Neural progenitor cell (in vitro differentiated cells): ENCODE measurements around the gene FAM163A.

Source experiments
- EZH2 ChIP-seq: fragments of 200-600 bp; sonication (generic); IDR thresholded peaks from 2 replicates; pipeline ENCODE4 v1.6.1; 2017; ENCODE audit warnings: antibody characterized with exemption, mild to moderate bottlenecking, moderate library complexity
- EZH2phosphoT487 ChIP-seq: fragments of 200-600 bp; sonication (generic); IDR thresholded peaks from 2 replicates; pipeline ENCODE4 v1.6.1; 2017; ENCODE audit warnings: antibody characterized with exemption
- TF ChIP-seq, protein P1 (sequence below): fragments of 200-600 bp; sonication (generic); IDR thresholded peaks from 2 replicates; pipeline ENCODE4 v1.5.1; 2017; ENCODE audit warnings: antibody characterized with exemption, mild to moderate bottlenecking

DNA sequence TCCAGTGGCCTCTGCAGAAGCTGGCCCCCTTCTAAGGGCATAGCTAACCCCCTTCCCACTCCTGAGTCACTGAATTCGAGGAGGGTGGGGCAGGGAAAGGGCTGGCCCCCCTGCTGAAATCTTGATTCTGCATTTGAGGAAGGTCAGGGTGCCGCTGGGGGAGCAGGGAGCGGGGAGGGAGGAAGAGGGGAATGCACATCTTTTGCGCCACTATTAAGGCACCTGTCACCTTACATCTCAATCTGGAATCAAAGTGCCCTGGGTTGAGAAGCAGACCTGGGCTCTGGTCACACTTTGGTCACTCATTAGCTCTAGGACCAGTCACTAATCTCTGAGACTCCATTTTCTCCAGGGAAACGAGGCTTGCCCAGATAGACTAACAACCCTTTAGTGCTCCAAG lies 72.5 kb downstream of the FAM163A start:
- TF ChIP-seq, protein P1, sequence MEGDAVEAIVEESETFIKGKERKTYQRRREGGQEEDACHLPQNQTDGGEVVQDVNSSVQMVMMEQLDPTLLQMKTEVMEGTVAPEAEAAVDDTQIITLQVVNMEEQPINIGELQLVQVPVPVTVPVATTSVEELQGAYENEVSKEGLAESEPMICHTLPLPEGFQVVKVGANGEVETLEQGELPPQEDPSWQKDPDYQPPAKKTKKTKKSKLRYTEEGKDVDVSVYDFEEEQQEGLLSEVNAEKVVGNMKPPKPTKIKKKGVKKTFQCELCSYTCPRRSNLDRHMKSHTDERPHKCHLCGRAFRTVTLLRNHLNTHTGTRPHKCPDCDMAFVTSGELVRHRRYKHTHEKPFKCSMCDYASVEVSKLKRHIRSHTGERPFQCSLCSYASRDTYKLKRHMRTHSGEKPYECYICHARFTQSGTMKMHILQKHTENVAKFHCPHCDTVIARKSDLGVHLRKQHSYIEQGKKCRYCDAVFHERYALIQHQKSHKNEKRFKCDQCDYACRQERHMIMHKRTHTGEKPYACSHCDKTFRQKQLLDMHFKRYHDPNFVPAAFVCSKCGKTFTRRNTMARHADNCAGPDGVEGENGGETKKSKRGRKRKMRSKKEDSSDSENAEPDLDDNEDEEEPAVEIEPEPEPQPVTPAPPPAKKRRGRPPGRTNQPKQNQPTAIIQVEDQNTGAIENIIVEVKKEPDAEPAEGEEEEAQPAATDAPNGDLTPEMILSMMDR: no peak
- no peak for TF ChIP-seq EZH2
- no peak for TF ChIP-seq EZH2phosphoT487
